K562 (cell line): ENCODE data around the gene NAP1L4. TPM values are rescaled to one million over a fixed set of nuclear protein-coding genes. Genes with fewer than 3 reads are reported as not detected.

ENCODE experiments used
- ATAC-seq: fragments of 200-7000 bp; cut with Tn5 transposase; 3 replicates; pipeline ENCODE4 v1.9.1; 2020; ENCODE audit warnings: moderate library complexity
- BruUV-seq: library from RNA; stranded (reverse); fragments of 400-500 nt; replicated peaks from 2 replicates; lab custom pipeline; 2021; lab: Mats Ljungman, UMichigan
- CTCF ChIA-PET: fragments of 300-600 bp; formaldehyde crosslinking; extraction: SDS; loops from one replicate; lab custom pipeline; 2021; ENCODE audit warnings: low intra/inter-chr PET ratio; lab: Yijun Ruan, JAX
- POLR2A ChIA-PET: fragments of 300-600, 350-650 bp; sonication (Branson Sonifier 250); formaldehyde crosslinking; extraction: SDS; loops from one replicate; lab custom pipeline; 2021; ENCODE audit warnings: antibody characterized with exemption, inconsistent platforms; lab: Yijun Ruan, JAX
- DNase-seq, 4 experiments: peaks; one replicate each; pipeline versions ENCODE4 v3.0.0 to v3.0.0-alpha.2; 2011 to 2018; ENCODE audit warnings: low spot score in 3 of 4, mixed read lengths in 3 of 4; ENCODE audit errors: extremely low read depth in 1 of 4
- FAIRE-seq: peaks from 2 replicates; lab custom pipeline; 2011; peaks lifted over from hg19 to GRCh38; lab: Jason Lieb, UNC
- H2AFZ ChIP-seq: 2 replicates; pipeline ENCODE4 v1.6.0; 2011; ENCODE audit warnings: low read depth, low read length, control low read depth, inconsistent platforms
- H3K27ac ChIP-seq: fragments of 200-600 bp; 3 replicates; pipeline ENCODE4 v1.8.0; 2011; ENCODE audit warnings: low read depth, mild to moderate bottlenecking, control low read depth, inconsistent platforms, low read length, moderate library complexity, mixed read lengths; ENCODE audit errors: extremely low read depth
- H3K27me3 ChIP-seq, 2 experiments: fragments of 300-600 bp in 1 of 2; 2 replicates in 1 of 2; 3 replicates in 1 of 2; pipeline versions ENCODE4 v1.6.0 to v1.8.0; 2011; ENCODE audit warnings: inconsistent platforms in 2 of 2, low read length in 2 of 2, mild to moderate bottlenecking in 1 of 2, mixed read lengths in 1 of 2, moderate library complexity in 1 of 2; ENCODE audit not compliant: control insufficient read depth in 2 of 2, insufficient read depth in 2 of 2
- H3K36me3 ChIP-seq: fragments of 300-600 bp; 3 replicates; pipeline ENCODE4 v1.8.0; 2011; ENCODE audit warnings: mild to moderate bottlenecking, low read length, inconsistent platforms; ENCODE audit not compliant: control insufficient read depth, insufficient read depth
- H3K4me1 ChIP-seq, 2 experiments: fragments of 200-600 bp in 1 of 2; replicated peaks in 1 of 2; 2 replicates in 1 of 2; 3 replicates in 1 of 2; pipeline versions ENCODE4 v1.5.1 to v1.8.0; 2011; ENCODE audit warnings: inconsistent platforms in 2 of 2, low read length in 2 of 2, mild to moderate bottlenecking in 1 of 2, mixed read lengths in 1 of 2, moderate library complexity in 1 of 2; ENCODE audit not compliant: control insufficient read depth in 2 of 2, insufficient read depth in 2 of 2
- H3K4me2 ChIP-seq: 2 replicates; pipeline ENCODE4 v1.6.1; 2011; ENCODE audit warnings: low read length, control low read depth, inconsistent platforms, mixed read lengths; ENCODE audit not compliant: insufficient read depth
- H3K4me3 ChIP-seq: fragments of 200-600 bp; sonication (generic), shearing (Covaris generic); 2 replicates; pipeline ENCODE4 v1.5.1; 2016; ENCODE audit warnings: control low read depth, inconsistent platforms
- H3K79me2 ChIP-seq: fragments of 200-600 bp; 3 replicates; pipeline ENCODE4 v1.8.0; 2011; ENCODE audit warnings: low read length, inconsistent platforms; ENCODE audit not compliant: control insufficient read depth, insufficient read depth
- H3K9ac ChIP-seq, 2 experiments: 2 replicates each; pipeline versions ENCODE4 v1.6.0 to v1.6.1; 2011; ENCODE audit warnings: low read depth in 2 of 2, low read length in 2 of 2, control low read depth in 1 of 2, inconsistent platforms in 1 of 2, mild to moderate bottlenecking in 1 of 2, mixed read lengths in 1 of 2; ENCODE audit not compliant: insufficient read depth in 1 of 2
- H3K9me1 ChIP-seq: one replicate; pipeline ENCODE4 v1.6.0; 2011; ENCODE audit warnings: inconsistent platforms, mild to moderate bottlenecking, low read length, moderate library complexity; ENCODE audit not compliant: control insufficient read depth, insufficient read depth
- H3K9me3 ChIP-seq: replicated peaks from 2 replicates; pipeline ENCODE4 v1.5.1; 2011; ENCODE audit warnings: low read depth, low read length, inconsistent platforms; ENCODE audit not compliant: control insufficient read depth, insufficient read depth
- H4K20me1 ChIP-seq: replicated peaks from 2 replicates; pipeline ENCODE4 v1.6.1; 2011; ENCODE audit warnings: low read length, inconsistent platforms, mixed read lengths; ENCODE audit not compliant: control insufficient read depth, insufficient read depth
- HNRNPLL ChIP-seq: fragments of 200-400 bp; formaldehyde crosslinking; IDR thresholded peaks from 2 replicates; pipeline ENCODE4 v1.6.1; 2017; ENCODE audit warnings: low read length, low read depth, mild to moderate bottlenecking; ENCODE audit not compliant: poor library complexity, severe bottlenecking
- IRF2 ChIP-seq: sonication (generic); formaldehyde crosslinking; IDR thresholded peaks from 2 replicates; pipeline ENCODE4 v1.8.1; 2022; ENCODE audit warnings: mild to moderate bottlenecking, missing genetic modification reagents
- MECOM ChIP-seq: fragments of 250-450 bp; sonication (Bioruptor Pico); IDR thresholded peaks from 2 replicates; pipeline ENCODE4 v1.8.0; 2022; ENCODE audit warnings: inconsistent platforms
- POLR2H ChIP-seq: IDR thresholded peaks from 2 replicates; pipeline ENCODE4 v1.6.1; 2016; ENCODE audit warnings: missing genetic modification characterization, low read depth, mild to moderate bottlenecking, control low read depth, missing compliant biosample characterization, moderate library complexity
- RBM17 ChIP-seq: fragments of 200-400 bp; formaldehyde crosslinking; IDR thresholded peaks from 2 replicates; pipeline ENCODE4 v1.6.1; 2017; ENCODE audit warnings: low read depth, mild to moderate bottlenecking, low read length, borderline replicate concordance
- USF2 ChIP-seq: sonication (generic); formaldehyde crosslinking; IDR thresholded peaks from 2 replicates; pipeline ENCODE4 v1.5.0; 2020; ENCODE audit warnings: missing genetic modification reagents
- ZKSCAN3 ChIP-seq: fragments of 250-450 bp; sonication (Bioruptor Pico); IDR thresholded peaks from 2 replicates; pipeline ENCODE4 v1.4.0; 2020
- ZNF121 ChIP-seq: sonication (generic); formaldehyde crosslinking; conservative IDR thresholded peaks from 2 replicates; pipeline ENCODE4 v1.8.0; 2022; ENCODE audit warnings: missing genetic modification reagents
- WGBS: fragments of 100-300 bp; shearing (Covaris generic); methylation state at CpG from one replicate; pipeline ENCODE4 v1.1.6; 2016; ENCODE audit warnings: low coverage, mixed read lengths; ENCODE audit not compliant: insufficient coverage; ENCODE audit errors: missing lambda C conversion rate; 5-methylcytosine and 5-hydroxymethylcytosine counted together
- in situ Hi-C: fragments of 300-500 bp; cut with MboI; formaldehyde crosslinking; loops from 4 replicates; pipeline ENCODE4 v1.15.0; 2018; ENCODE audit warnings: inconsistent platforms, mixed read lengths
- intact Hi-C: fragments of 100-400 bp; cut with micrococcal nuclease; formaldehyde crosslinking; loops from 2 replicates; pipeline ENCODE4 v1.14.2; 2022
- polyA plus RNA-seq, 8 experiments: library from polyadenylated mRNA; depleted of rRNA in 4 of 8; stranded (reverse) in 5 of 8; unstranded in 3 of 8; fragments of >200 nt; fragmentation: Nextera tagmentation in 2 of 8; fragmentation: Illumina TruSeq in 1 of 8; extraction: Ambion mirVana in 2 of 8; extraction: Trizol in 1 of 8; gene quantifications; 2 replicates each; pipeline versions ENCODE4 v1.2.1 to v1.2.3, GENCODE V29; 2011 to 2014; ENCODE audit warnings: inconsistent platforms in 1 of 8, missing spikeins in 1 of 8
- total RNA-seq, 7 experiments: library from RNA; depleted of rRNA in 6 of 7; stranded (reverse); fragments of >200 nt in 6 of 7; fragmentation: Illumina TruSeq in 2 of 7; extraction: Trizol in 2 of 7; gene quantifications; 2 replicates each; pipeline versions ENCODE4 v1.2.1 to v1.2.3, GENCODE V29; 2011 to 2021; ENCODE audit warnings: low replicate concordance in 1 of 7
- TF ChIP-seq, protein P1 (sequence below), 2 experiments: IDR thresholded peaks in 1 of 2; conservative IDR thresholded peaks in 1 of 2; 2 replicates each; pipeline ENCODE4 v1.6.1; 2016; ENCODE audit warnings: low read depth in 2 of 2, mild to moderate bottlenecking in 1 of 2, missing compliant biosample characterization in 1 of 2, missing genetic modification characterization in 1 of 2, moderate library complexity in 1 of 2
- TF ChIP-seq, protein P2 (sequence below): fragments of 450-650 bp; IDR thresholded peaks from 2 replicates; pipeline ENCODE4 v1.6.1; 2017; ENCODE audit warnings: mild to moderate bottlenecking, moderate library complexity

The NAP1L4 gene
- total and polyA plus RNA-seq, 9 of the 15 experiments (the other 6 are each of a cell fraction or from before 2014, with no cell fraction given): 34.1 to 237 (median 179) TPM

DNA sequence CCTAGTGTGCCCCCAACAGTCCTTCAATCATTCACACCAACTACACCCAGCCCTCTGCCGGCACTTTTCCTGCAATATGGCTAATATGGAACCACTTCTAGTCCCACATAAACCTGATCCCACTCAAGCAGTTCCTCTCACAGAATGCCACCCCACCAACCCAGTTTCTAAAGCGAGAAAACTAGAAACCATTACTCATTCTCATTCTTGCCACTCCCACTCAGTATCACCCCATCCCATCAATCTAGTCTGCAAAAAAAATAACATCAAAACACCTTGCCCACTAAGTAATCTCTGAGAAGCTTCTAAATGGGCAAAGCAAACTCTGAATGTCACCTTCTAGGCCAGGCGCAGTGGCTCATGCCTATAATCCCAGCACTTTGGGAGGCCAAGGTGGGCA is 17.9 kb downstream of the NAP1L4 start:
- WGBS: 98% methylated on average over 3 of the region's 3 CpGs
- intact Hi-C loops (no loop called here), in situ Hi-C loops (no loop called here)
- Histone ChIP-seq H3K4me2 (no peak overlapping the region), H4K20me1 (peaks cover 9% of the 10 kb centered on the region), H3K36me3 (peaks cover 100% of the 10 kb centered on the region), H3K4me1 (no peaks in the 10 kb centered on the region), H3K9ac (no peak overlapping the region), H3K9me3 (no peaks in the 10 kb centered on the region), H3K4me3 (no peak overlapping the region), H3K27ac (no peak overlapping the region), H3K79me2 (peaks cover 85% of the 10 kb centered on the region), H2AFZ (no peak overlapping the region), H3K27me3 (no peaks in the 10 kb centered on the region), H3K9me1 (no peaks in the 10 kb centered on the region)
- TF ChIP-seq RBM17 (no peak), USF2 (no peak), ZNF121 (CRISPR knock-in tag) (no peak), POLR2H (tag) (no peak), ZKSCAN3 (no peak), MECOM (no peak), IRF2 (CRISPR knock-in tag) (no peak), HNRNPLL (no peak)
- TF ChIP-seq, protein P1, sequence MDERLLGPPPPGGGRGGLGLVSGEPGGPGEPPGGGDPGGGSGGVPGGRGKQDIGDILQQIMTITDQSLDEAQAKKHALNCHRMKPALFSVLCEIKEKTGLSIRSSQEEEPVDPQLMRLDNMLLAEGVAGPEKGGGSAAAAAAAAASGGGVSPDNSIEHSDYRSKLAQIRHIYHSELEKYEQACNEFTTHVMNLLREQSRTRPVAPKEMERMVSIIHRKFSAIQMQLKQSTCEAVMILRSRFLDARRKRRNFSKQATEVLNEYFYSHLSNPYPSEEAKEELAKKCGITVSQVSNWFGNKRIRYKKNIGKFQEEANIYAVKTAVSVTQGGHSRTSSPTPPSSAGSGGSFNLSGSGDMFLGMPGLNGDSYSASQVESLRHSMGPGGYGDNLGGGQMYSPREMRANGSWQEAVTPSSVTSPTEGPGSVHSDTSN (CRISPR knock-in tag; IDR thresholded peaks at IDR 0.05; ENCODE audit: low read depth): no peak
- TF ChIP-seq, protein P1 (tag; conservative IDR thresholded peaks at IDR 0.05; ENCODE audit: low read depth): no peak
- TF ChIP-seq, protein P2, sequence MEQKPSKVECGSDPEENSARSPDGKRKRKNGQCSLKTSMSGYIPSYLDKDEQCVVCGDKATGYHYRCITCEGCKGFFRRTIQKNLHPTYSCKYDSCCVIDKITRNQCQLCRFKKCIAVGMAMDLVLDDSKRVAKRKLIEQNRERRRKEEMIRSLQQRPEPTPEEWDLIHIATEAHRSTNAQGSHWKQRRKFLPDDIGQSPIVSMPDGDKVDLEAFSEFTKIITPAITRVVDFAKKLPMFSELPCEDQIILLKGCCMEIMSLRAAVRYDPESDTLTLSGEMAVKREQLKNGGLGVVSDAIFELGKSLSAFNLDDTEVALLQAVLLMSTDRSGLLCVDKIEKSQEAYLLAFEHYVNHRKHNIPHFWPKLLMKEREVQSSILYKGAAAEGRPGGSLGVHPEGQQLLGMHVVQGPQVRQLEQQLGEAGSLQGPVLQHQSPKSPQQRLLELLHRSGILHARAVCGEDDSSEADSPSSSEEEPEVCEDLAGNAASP: no peak
- no TSS peak for BruUV-seq
- ATAC-seq: no peak
- DNase-seq: no peak
- no peak for FAIRE-seq
- CTCF ChIA-PET: interaction anchor here (2.2 kb wide), 1 partner anchor 118 kb away, joined by 12 read pairs; no protein-coding TSS in a partner anchor
- POLR2A ChIA-PET: no interaction called here
